ENCODE measurements around the gene ABI1.

GRCh38 chr10:26815500-26815899, 45.3 kb downstream of the ABI1 start:
- TF ChIP-seq CTCF (conservative IDR thresholded peaks at IDR 0.05; ENCODE audit: low read depth, low read length), result no peak
- TF ChIP-seq EZH2 (IDR thresholded peaks at IDR 0.05; ENCODE audit: low read length, unreplicated experiment), result no peak
- TF ChIP-seq EZH2phosphoT487 (IDR thresholded peaks at IDR 0.05; ENCODE audit: borderline replicate concordance, low read length), result no peak

Data from PC-3 (cell line).